Measurements from ENCODE around the gene LPP. TPM values are rescaled to one million over a fixed set of nuclear protein-coding genes. Genes with fewer than 3 reads are reported as not detected.

LPP gene
- total and polyA plus RNA-seq, 10 of the 15 experiments (the other 5 are each of a cell fraction or from before 2014, with no cell fraction given): under 0.01 to 0.62 (median 0.03) TPM

GRCh38 chr3:188264226-188265207 lies 110.6 kb downstream of the LPP start:
- Histone ChIP-seq H3K9me3 (replicated peaks; ENCODE audit: control insufficient read depth, insufficient read depth, low read length) (no peaks in the 10 kb centered on the region), H3K4me2 (ENCODE audit: control insufficient read depth, insufficient read depth) (no peak overlapping the region), H3K4me1 (ENCODE audit: control insufficient read depth, insufficient read depth, low read length) (no peaks in the 10 kb centered on the region), H3K4me3 (no peak overlapping the region), H4K20me1 (ENCODE audit: control insufficient read depth, insufficient read depth) (no peaks in the 10 kb centered on the region), H3K27me3 (replicated peaks in 1 of 2; ENCODE audit: control insufficient read depth in 2 of 2, insufficient read depth in 2 of 2, low read length in 1 of 2) (no peaks in the 10 kb centered on the region; a peak in 3 of 4 replicates), H3K27ac (ENCODE audit: control insufficient read depth, insufficient read depth) (no peak overlapping the region), H2AFZ (ENCODE audit: control insufficient read depth, low read depth, low read length) (no peak overlapping the region), H3K36me3 (ENCODE audit: control insufficient read depth in 2 of 2, insufficient read depth in 2 of 2, low read length in 1 of 2) (no peaks in the 10 kb centered on the region), H3K9ac (ENCODE audit: control insufficient read depth, insufficient read depth, low read length) (no peak overlapping the region), H3K79me2 (ENCODE audit: control insufficient read depth, insufficient read depth, low read length) (no peaks in the 10 kb centered on the region)
- in situ Hi-C loops (cut with MboI): no loop called here
- intact Hi-C loops (cut with micrococcal nuclease; ENCODE audit: unreplicated experiment): no loop called here
- no peak for ATAC-seq
- no peak for DNase-seq (ENCODE audit: low read depth, low spot score)
- TF ChIP-seq ZNF274 (IDR thresholded peaks at IDR 0.05; ENCODE audit: insufficient read depth, insufficient read length) (no peak), TBL1XR1 (IDR thresholded peaks at IDR 0.05; ENCODE audit: low read depth, low read length) (no peak), YBX1 (IDR thresholded peaks at IDR 0.05) (no peak), MEF2A (IDR thresholded peaks at IDR 0.05; ENCODE audit: insufficient read depth, low read depth, low read length) (no peak), SPI1 (IDR thresholded peaks at IDR 0.05; ENCODE audit: borderline replicate concordance, insufficient read depth, low read depth, low read length) (no peak), PAX8 (IDR thresholded peaks at IDR 0.05) (no peak), MTA3 (IDR thresholded peaks at IDR 0.05; ENCODE audit: borderline replicate concordance, low read length) (no peak), CHD2 (IDR thresholded peaks at IDR 0.05; ENCODE audit: borderline replicate concordance, low read depth, low read length) (no peak), ATF3 (IDR thresholded peaks at IDR 0.05; ENCODE audit: borderline replicate concordance, extremely low read depth, low read depth, low read length) (no peak), FOXK2 (IDR thresholded peaks at IDR 0.05) (no peak), ATF2 (IDR thresholded peaks at IDR 0.05; ENCODE audit: low read length) (no peak), E2F4 (IDR thresholded peaks at IDR 0.05; ENCODE audit: low read depth, low read length) (no peak), ELK1 (IDR thresholded peaks at IDR 0.05; ENCODE audit: low read depth, low read length) (no peak), TCF3 (IDR thresholded peaks at IDR 0.05; ENCODE audit: borderline replicate concordance, insufficient read depth, low read depth, low read length) (no peak), NFYB (IDR thresholded peaks at IDR 0.05; ENCODE audit: insufficient read depth, low read depth, low read length) (no peak), ETV6 (conservative IDR thresholded peaks at IDR 0.05 in 1 of 2, IDR thresholded peaks at IDR 0.05 in 1 of 2; ENCODE audit: borderline replicate concordance in 1 of 2, low read depth in 1 of 2) (no peak)
- 25% methylated on average over 7 of the region's 7 CpGs for WGBS (ENCODE audit: insufficient coverage, insufficient replicate concordance, low lambda C conversion rate, missing lambda C conversion rate)
- ChIA-PET RAD21 (ENCODE audit: unreplicated experiment) (no interaction called here), POLR2A (no interaction called here), SMC1A (ENCODE audit: uncharacterized antibody, unreplicated experiment) (no interaction called here), CTCF (interaction anchor here (1.1 kb wide), 1 partner anchor 11 kb away, joined by 3 read pairs; no protein-coding TSS in a partner anchor)
- FAIRE-seq: no peak
- no TSS peak for BruUV-seq (replicated peaks)

Measured in GM12878 (cell line).